Measurements from ENCODE around the gene KLHL3.

Gene KLHL3

GRCh38 chr5:137606401-137606800 is 129.5 kb downstream of the KLHL3 start:
- Histone ChIP-seq H3K4me3 (no peak overlapping the region), H3K9me3 (ENCODE audit: low read depth, low read length) (no peaks in the 10 kb centered on the region), H3K36me3 (ENCODE audit: insufficient read depth, low read length) (no peaks in the 10 kb centered on the region), H3K9ac (ENCODE audit: insufficient read length) (no peak overlapping the region), H3K27ac (no peak overlapping the region)
- no peak for DNase-seq (ENCODE audit: low read depth, low spot score)
- TF ChIP-seq POLR2AphosphoS5 (IDR thresholded peaks at IDR 0.05; ENCODE audit: borderline replicate concordance, low read depth, low read length) (no peak), FOXP2 (optimal IDR thresholded peaks at IDR 0.05; ENCODE audit: control extremely low read depth, extremely low read length, insufficient read depth) (no peak), EZH2 (IDR thresholded peaks at IDR 0.05) (no peak)

- no peaks in the 10 kb centered on the region for H3K36me3 ChIP-seq (ENCODE audit: insufficient read depth, low read length)
- no peak overlapping the region for H3K27ac ChIP-seq
- TF ChIP-seq POLR2AphosphoS5 (IDR thresholded peaks at IDR 0.05; ENCODE audit: borderline replicate concordance, low read depth, low read length) (no peak), FOXP2 (optimal IDR thresholded peaks at IDR 0.05; ENCODE audit: control extremely low read depth, extremely low read length, insufficient read depth) (no peak), EZH2 (IDR thresholded peaks at IDR 0.05) (no peak)
- no peak overlapping the region for H3K9ac ChIP-seq (ENCODE audit: insufficient read length)
- no peak for DNase-seq (ENCODE audit: low read depth, low spot score)
- no peak overlapping the region for H3K4me3 ChIP-seq
- no peaks in the 10 kb centered on the region for H3K9me3 ChIP-seq (ENCODE audit: low read depth, low read length)
Observed at GRCh38 chr5:137605411-137605810, 130.5 kb downstream of the KLHL3 start.

- Histone ChIP-seq H3K27ac (no peak overlapping the region), H3K4me3 (no peak overlapping the region), H3K9me3 (ENCODE audit: low read depth, low read length) (no peaks in the 10 kb centered on the region), H3K36me3 (ENCODE audit: insufficient read depth, low read length) (no peaks in the 10 kb centered on the region), H3K9ac (ENCODE audit: insufficient read length) (no peak overlapping the region)
- TF ChIP-seq POLR2AphosphoS5 (IDR thresholded peaks at IDR 0.05; ENCODE audit: borderline replicate concordance, low read depth, low read length), result no peak
- TF ChIP-seq FOXP2 (optimal IDR thresholded peaks at IDR 0.05; ENCODE audit: control extremely low read depth, extremely low read length, insufficient read depth), result no peak
- TF ChIP-seq EZH2 (IDR thresholded peaks at IDR 0.05), result no peak
- DNase-seq (ENCODE audit: low read depth, low spot score), result no peak
Observed at GRCh38 chr5:137604348-137605095, 131.4 kb downstream of the KLHL3 start.

GRCh38 chr5:137603891-137604290 is 132.0 kb downstream of the KLHL3 start:
- Histone ChIP-seq H3K4me3 (no peak overlapping the region), H3K9me3 (ENCODE audit: low read depth, low read length) (no peaks in the 10 kb centered on the region), H3K9ac (ENCODE audit: insufficient read length) (no peak overlapping the region), H3K27ac (no peak overlapping the region), H3K36me3 (ENCODE audit: insufficient read depth, low read length) (no peaks in the 10 kb centered on the region)
- DNase-seq (ENCODE audit: low read depth, low spot score), result no peak
- TF ChIP-seq EZH2 (IDR thresholded peaks at IDR 0.05), result no peak
- no peak for TF ChIP-seq FOXP2 (optimal IDR thresholded peaks at IDR 0.05; ENCODE audit: control extremely low read depth, extremely low read length, insufficient read depth)
- no peak for TF ChIP-seq POLR2AphosphoS5 (IDR thresholded peaks at IDR 0.05; ENCODE audit: borderline replicate concordance, low read depth, low read length)

GRCh38 chr5:137603356-137603755 is 132.5 kb downstream of the KLHL3 start:
- H3K27ac ChIP-seq, result no peak overlapping the region
- no peaks in the 10 kb centered on the region for H3K9me3 ChIP-seq (ENCODE audit: low read depth, low read length)
- no peak for DNase-seq (ENCODE audit: low read depth, low spot score)
- H3K4me3 ChIP-seq, result no peak overlapping the region
- no peak overlapping the region for H3K9ac ChIP-seq (ENCODE audit: insufficient read length)
- H3K36me3 ChIP-seq (ENCODE audit: insufficient read depth, low read length), result no peaks in the 10 kb centered on the region
- TF ChIP-seq EZH2 (IDR thresholded peaks at IDR 0.05), result no peak
- no peak for TF ChIP-seq POLR2AphosphoS5 (IDR thresholded peaks at IDR 0.05; ENCODE audit: borderline replicate concordance, low read depth, low read length)
- TF ChIP-seq FOXP2 (optimal IDR thresholded peaks at IDR 0.05; ENCODE audit: control extremely low read depth, extremely low read length, insufficient read depth), result no peak

- no peak overlapping the region for H3K4me3 ChIP-seq
- no peak for DNase-seq (ENCODE audit: low read depth, low spot score)
- H3K36me3 ChIP-seq (ENCODE audit: insufficient read depth, low read length), result no peaks in the 10 kb centered on the region
- TF ChIP-seq FOXP2 (optimal IDR thresholded peaks at IDR 0.05; ENCODE audit: control extremely low read depth, extremely low read length, insufficient read depth) (no peak), POLR2AphosphoS5 (IDR thresholded peaks at IDR 0.05; ENCODE audit: borderline replicate concordance, low read depth, low read length) (no peak), EZH2 (IDR thresholded peaks at IDR 0.05) (no peak)
- no peaks in the 10 kb centered on the region for H3K9me3 ChIP-seq (ENCODE audit: low read depth, low read length)
- no peak overlapping the region for H3K9ac ChIP-seq (ENCODE audit: insufficient read length)
- no peak overlapping the region for H3K27ac ChIP-seq
Observed at GRCh38 chr5:137602721-137603273, 133.1 kb downstream of the KLHL3 start.

- H3K9ac ChIP-seq (ENCODE audit: insufficient read length), result no peak overlapping the region
- DNase-seq (ENCODE audit: low read depth, low spot score), result no peak
- H3K4me3 ChIP-seq, result no peak overlapping the region
- no peak for TF ChIP-seq FOXP2 (optimal IDR thresholded peaks at IDR 0.05; ENCODE audit: control extremely low read depth, extremely low read length, insufficient read depth)
- TF ChIP-seq EZH2 (IDR thresholded peaks at IDR 0.05), result no peak
- TF ChIP-seq POLR2AphosphoS5 (IDR thresholded peaks at IDR 0.05; ENCODE audit: borderline replicate concordance, low read depth, low read length), result no peak
- H3K27ac ChIP-seq, result no peak overlapping the region
- H3K9me3 ChIP-seq (ENCODE audit: low read depth, low read length), result no peaks in the 10 kb centered on the region
- no peaks in the 10 kb centered on the region for H3K36me3 ChIP-seq (ENCODE audit: insufficient read depth, low read length)
Observed at GRCh38 chr5:137600721-137601360, 135.0 kb downstream of the KLHL3 start.

GRCh38 chr5:137599457-137599856 is 136.4 kb downstream of the KLHL3 start:
- Histone ChIP-seq H3K4me3 (no peak overlapping the region), H3K9me3 (ENCODE audit: low read depth, low read length) (no peaks in the 10 kb centered on the region), H3K36me3 (ENCODE audit: insufficient read depth, low read length) (no peaks in the 10 kb centered on the region), H3K9ac (ENCODE audit: insufficient read length) (no peak overlapping the region), H3K27ac (no peak overlapping the region)
- DNase-seq (ENCODE audit: low read depth, low spot score), result no peak
- TF ChIP-seq POLR2AphosphoS5 (IDR thresholded peaks at IDR 0.05; ENCODE audit: borderline replicate concordance, low read depth, low read length) (no peak), FOXP2 (optimal IDR thresholded peaks at IDR 0.05; ENCODE audit: control extremely low read depth, extremely low read length, insufficient read depth) (no peak), EZH2 (IDR thresholded peaks at IDR 0.05) (no peak)
